IPS-NIHi11 (cell line): Measurements from ENCODE around the gene RFX5.
"Not testable (repeated sequence)": the region's sequence is repeated elsewhere in the genome, so short reads cannot be mapped to it uniquely, and the experiment has no call there.

Source experiments
- DNase-seq: peaks from one replicate; pipeline ENCODE4 v3.0.0; 2012; ENCODE audit warnings: mixed read lengths, low spot score

The RFX5 gene

DNA sequence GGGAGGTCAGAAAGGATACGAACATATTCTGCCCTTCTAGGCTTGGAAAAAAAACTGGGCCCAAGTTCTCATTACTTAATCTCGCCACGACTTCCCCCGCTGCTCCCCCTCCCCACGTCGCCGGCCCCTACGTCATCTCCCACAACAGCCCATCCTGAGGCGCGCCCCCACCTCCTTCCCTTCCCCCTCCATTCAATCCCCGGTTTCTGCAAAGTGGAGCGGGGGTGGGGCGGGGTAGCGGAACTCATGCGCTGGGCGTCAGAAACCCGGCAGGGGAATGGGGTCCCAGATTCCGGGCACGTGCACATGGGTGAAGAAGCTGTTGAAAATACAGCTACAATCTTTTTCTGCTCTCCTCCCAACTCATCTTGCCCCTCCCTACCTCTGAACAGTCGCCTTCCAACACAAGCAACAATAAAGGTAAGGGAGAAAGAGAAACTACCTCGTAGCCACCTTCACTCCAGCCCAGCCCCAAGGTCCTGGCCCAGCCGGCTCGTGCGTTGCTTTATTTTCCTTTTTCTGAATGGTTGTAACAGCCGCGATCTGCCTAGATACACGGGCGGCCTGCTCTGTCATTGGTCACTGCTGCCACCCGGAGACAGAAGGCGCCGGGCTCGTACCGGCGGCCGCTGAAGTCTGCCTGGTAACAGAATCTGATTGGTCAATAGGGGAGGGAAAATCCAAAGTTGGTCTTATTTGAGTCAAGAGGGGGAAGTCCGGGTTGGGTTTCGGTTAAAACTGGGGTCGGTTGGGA lies at the start of gene RFX5:
RFX5 (minus strand) TSS at position 484 of the 754 bp plus-strand sequence. CDS start 932 bp downstream, outside the sequence.
- peak; percentile 92 for DNase-seq

DNA sequence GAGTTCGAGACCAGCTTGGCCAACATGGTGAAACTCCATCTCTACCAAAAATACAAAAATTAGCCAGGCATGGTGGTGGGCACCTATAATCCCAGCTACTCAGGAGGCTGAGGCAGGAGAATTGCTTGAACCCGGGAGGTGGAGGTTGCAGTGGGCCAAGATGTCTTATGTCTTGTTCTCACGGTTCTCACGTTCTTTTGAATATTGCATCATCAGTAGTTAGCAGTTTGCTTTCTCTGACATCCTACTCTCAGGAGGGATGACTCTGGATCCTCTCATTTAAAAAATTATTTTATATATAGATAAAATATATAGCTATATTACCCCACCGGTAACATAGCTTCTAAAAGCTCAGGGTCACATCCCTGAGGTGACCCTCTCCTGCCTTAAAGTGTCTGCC lies 49.2 kb upstream of the RFX5 start:
- not testable (repeated sequence) for DNase-seq

- DNase-seq: no peak
These were observed 46.5 kb upstream of the RFX5 start for GRCh38 chr1:151393583-151393982.

DNA sequence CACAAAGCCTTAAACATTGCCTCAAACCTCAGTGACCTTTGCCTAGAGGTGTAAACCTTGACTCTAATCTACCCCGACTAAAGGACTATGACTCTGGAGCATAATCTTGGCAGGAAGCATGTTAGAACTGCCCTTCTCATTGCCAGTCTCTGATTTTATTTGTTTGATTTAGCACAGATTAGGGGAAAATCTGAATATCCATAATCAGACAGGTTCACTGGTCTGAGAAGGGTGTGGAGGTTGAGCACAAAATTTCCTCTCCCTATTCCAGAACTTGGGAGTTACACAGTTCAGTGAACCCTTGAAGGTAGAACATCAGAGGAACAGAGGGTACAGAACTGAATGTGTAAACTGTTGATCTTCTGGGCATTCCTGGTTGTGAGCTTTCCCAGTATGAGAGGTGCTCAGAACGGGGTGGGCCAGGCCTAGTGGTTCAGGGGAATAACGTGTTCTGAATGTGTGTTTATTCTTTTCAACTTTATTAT lies 44.1 kb upstream of the RFX5 start:
- DNase-seq: no peak

- DNase-seq: not testable (repeated sequence)
These were observed 43.4 kb upstream of the RFX5 start for GRCh38 chr1:151390221-151391078.

- no peak for DNase-seq
These were observed 39.0 kb upstream of the RFX5 start for GRCh38 chr1:151386002-151386401.

- no peak for DNase-seq
These were observed 37.5 kb upstream of the RFX5 start for GRCh38 chr1:151384584-151384983.

DNA sequence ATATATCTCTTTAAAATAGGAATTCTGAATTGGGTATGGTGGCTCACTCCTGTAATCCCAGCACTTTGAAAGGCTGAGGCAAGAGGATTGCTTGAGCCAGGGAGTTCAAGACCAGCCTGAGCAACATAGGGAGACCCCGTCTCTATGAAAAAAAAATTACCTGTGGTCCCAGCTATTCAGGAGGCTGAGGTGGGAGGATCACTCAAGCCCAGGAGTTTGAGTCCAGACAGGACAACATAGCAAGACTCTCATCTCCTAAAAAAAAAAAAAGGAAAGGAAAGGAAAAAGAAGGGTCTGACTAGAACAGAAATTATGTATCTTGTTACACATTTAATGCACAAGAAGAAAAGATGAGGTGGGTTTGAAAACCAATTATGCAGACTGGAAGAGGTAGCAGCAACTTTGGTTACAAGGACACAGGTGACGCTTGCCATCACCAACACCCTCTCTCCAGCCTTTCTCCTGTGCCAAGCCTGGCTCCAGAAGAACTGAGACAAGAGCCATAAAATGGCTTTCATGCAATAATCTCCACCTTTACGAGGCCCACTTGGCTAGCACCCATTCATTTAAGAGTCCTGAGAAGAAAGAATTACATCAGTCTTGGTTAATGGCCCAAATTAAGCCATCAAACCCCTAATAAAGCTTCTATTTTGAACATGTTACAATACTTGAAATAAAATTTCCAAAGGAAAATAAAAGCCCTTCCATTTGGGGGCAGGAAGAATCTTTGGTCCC lies 30.3 kb upstream of the RFX5 start:
- no peak for DNase-seq

GRCh38 chr1:151373196-151373595 lies 26.1 kb upstream of the RFX5 start:
- no peak for DNase-seq

GRCh38 chr1:151372058-151372934 lies 25.2 kb upstream of the RFX5 start, which contains the start of gene SELENBP1:
SELENBP1 (minus strand) TSS chr1:151372705; CDS start chr1:151372641, 64 bp downstream.
- peak; percentile 81 for DNase-seq

- DNase-seq: no peak
These were observed 24.5 kb upstream of the RFX5 start for GRCh38 chr1:151371370-151372057.

- DNase-seq: no peak
These were observed 23.3 kb upstream of the RFX5 start for GRCh38 chr1:151370211-151370911.

DNA sequence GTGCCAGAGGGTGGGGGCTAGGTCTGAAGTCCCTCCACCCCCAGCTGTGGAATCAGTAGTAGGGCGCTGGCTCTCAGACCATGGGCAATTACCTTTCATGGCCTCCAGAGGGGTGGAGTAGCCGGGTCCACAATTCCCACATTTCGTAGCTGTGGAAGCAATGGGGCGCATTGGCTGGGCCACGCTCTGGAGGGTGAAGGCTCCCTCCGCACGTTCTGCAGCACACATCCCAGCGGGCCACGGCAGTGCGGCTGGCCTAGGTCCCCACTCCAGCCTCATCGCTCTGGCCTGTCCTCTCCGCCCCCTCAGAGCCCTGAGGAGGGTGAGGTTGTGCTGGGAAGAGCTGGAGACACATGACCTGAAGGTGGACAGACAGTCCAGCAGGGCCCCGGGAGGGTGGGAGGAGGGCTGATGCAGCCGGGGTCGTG lies 22.6 kb upstream of the RFX5 start:
- DNase-seq: no peak

- no peak for DNase-seq
These were observed 22.2 kb upstream of the RFX5 start for GRCh38 chr1:151369302-151369610.

- DNase-seq: no peak
These were observed 21.6 kb upstream of the RFX5 start for GRCh38 chr1:151368393-151369301.

- no peak for DNase-seq
These were observed 20.8 kb upstream of the RFX5 start for GRCh38 chr1:151367658-151368392.

DNA sequence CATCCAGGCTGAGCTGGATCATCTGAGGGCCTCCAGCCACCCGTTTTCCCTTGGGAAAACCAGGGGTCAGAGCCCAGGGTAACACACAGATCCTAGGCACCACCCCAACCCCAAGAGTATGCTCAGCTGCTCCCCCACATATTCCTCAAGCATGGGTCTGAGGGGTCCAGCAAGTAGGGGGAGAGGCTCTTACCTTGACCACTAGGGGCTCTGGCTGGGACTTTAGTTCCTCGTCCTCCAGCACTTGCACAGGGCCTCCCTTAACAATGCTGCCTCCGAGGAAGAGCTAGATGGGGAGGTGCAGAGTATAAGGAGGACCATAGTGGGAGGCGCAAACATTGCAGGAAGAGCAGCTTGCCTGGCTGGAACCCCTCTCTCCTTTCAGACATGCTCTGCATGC lies 17.9 kb upstream of the RFX5 start:
- no peak for DNase-seq
